Testis (tissue), 3 donors: ENCODE data around the gene HORMAD2. TPM values are rescaled to one million over a fixed set of nuclear protein-coding genes. Genes with fewer than 3 reads are reported as not detected.
"Not testable (repeated sequence)": the region's sequence is repeated elsewhere in the genome, so short reads cannot be mapped to it uniquely, and the experiment has no call there.

Experiments used
- DNase-seq: peaks from one replicate; pipeline ENCODE4 v3.0.0-alpha.2; 2019
- H3K27ac ChIP-seq, 2 donors: fragments of 200-600 bp; sonication (generic); one replicate each; pipeline ENCODE4 v1.5.1; 2019
- H3K27me3 ChIP-seq: fragments of 200-600 bp; sonication (generic); one replicate; pipeline ENCODE4 v1.5.1; 2019
- H3K36me3 ChIP-seq: fragments of 200-600 bp; sonication (generic); one replicate; pipeline ENCODE4 v1.5.1; 2017; ENCODE audit warnings: low read depth; ENCODE audit errors: missing control alignments
- H3K4me1 ChIP-seq: fragments of 200-600 bp; sonication (generic); one replicate; pipeline ENCODE4 v1.5.1; 2019
- H3K4me3 ChIP-seq, 2 donors: fragments of 200-600 bp; sonication (generic); one replicate each; pipeline ENCODE4 v1.5.1; 2017 to 2019
- H3K9me3 ChIP-seq: fragments of 200-600 bp; sonication (generic); one replicate; pipeline ENCODE4 v1.5.1; 2017
- POLR2A ChIP-seq: fragments of 450-650 bp; IDR thresholded peaks from one replicate; pipeline ENCODE4 v1.6.1; 2017; ENCODE audit warnings: antibody characterized with exemption, mild to moderate bottlenecking, moderate library complexity
- WGBS, 2 donors: methylation state at CpG; one replicate each; pipeline ENCODE4 v1.1.5; 2018; 5-methylcytosine and 5-hydroxymethylcytosine counted together
- intact Hi-C: fragments of 100-400 bp; cut with DNase I; formaldehyde crosslinking; loops from one replicate; pipeline ENCODE4 v1.15.1; 2023; ENCODE audit warnings: low total_unique reads
- polyA plus RNA-seq: library from polyadenylated mRNA; stranded (reverse); fragments of 350-450 nt; fragmentation: Illumina TruSeq; extraction: RNeasy Lipid Tissue Mini Kit (QIAGEN cat#74804); gene quantifications from one replicate; pipeline ENCODE4 v1.2.3, GENCODE V29; 2014; ENCODE audit warnings: low read depth, low replicate concordance; ENCODE audit not compliant: insufficient read depth
- total RNA-seq, 2 donors: library from RNA; depleted of rRNA; stranded (reverse); fragments of >200 nt; gene quantifications; one replicate each; pipeline ENCODE4 v1.2.3, GENCODE V29; 2016
- TF ChIP-seq, protein P1 (sequence below), 3 experiments: fragments of 450-650 bp in 2 of 3; fragments of 200-600 bp in 1 of 3; sonication (generic) in 1 of 3; IDR thresholded peaks; one replicate each; pipeline ENCODE4 v1.5.1; 2016 to 2019; ENCODE audit warnings: antibody characterized with exemption in 3 of 3, mild to moderate bottlenecking in 2 of 3, moderate library complexity in 1 of 3

HORMAD2 gene
- total and polyA plus RNA-seq, 3 donors from 2014 or later = 14.7 to 45.2 (median 24.2) TPM

- no peaks in the 10 kb centered on the region for H3K27me3 ChIP-seq
- intact Hi-C loops = no loop called here
- no peaks in the 10 kb centered on the region for H3K36me3 ChIP-seq
- H3K4me1 ChIP-seq = no peaks in the 10 kb centered on the region
- TF ChIP-seq POLR2A = no peak
- TF ChIP-seq, protein P1, sequence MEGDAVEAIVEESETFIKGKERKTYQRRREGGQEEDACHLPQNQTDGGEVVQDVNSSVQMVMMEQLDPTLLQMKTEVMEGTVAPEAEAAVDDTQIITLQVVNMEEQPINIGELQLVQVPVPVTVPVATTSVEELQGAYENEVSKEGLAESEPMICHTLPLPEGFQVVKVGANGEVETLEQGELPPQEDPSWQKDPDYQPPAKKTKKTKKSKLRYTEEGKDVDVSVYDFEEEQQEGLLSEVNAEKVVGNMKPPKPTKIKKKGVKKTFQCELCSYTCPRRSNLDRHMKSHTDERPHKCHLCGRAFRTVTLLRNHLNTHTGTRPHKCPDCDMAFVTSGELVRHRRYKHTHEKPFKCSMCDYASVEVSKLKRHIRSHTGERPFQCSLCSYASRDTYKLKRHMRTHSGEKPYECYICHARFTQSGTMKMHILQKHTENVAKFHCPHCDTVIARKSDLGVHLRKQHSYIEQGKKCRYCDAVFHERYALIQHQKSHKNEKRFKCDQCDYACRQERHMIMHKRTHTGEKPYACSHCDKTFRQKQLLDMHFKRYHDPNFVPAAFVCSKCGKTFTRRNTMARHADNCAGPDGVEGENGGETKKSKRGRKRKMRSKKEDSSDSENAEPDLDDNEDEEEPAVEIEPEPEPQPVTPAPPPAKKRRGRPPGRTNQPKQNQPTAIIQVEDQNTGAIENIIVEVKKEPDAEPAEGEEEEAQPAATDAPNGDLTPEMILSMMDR (IDR thresholded peaks at IDR 0.05) = no peak
- no peak for DNase-seq
- no peaks in the 10 kb centered on the region for H3K9me3 ChIP-seq
- WGBS, 2 donors = 79 to 80% methylated on average over 1 of the region's 1 CpG
- no peak overlapping the region for H3K27ac ChIP-seq
- H3K4me3 ChIP-seq = no peak overlapping the region
Measured at GRCh38 chr22:30092686-30093085, 12.4 kb downstream of the HORMAD2 start.

DNA sequence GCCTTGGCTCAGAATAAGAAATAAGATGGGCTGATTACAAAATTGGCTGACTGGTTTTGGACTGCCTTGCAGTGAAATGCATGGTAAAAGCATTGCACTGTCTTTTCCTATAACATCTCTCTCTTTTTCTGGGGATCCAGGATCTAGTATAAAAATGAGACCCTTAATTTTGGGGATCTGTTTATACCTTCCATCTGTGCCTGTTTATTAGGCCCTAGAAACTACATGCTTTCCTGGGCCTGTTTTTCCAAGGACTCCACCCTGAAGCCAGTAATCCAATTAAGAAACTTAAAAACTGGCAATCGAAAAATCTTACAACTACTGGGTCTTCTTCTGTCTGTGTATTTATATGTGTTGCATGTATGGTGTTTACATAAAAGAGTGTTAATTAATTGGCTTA is 14.5 kb downstream of the HORMAD2 start:
- no peaks in the 10 kb centered on the region for H3K9me3 ChIP-seq
- H3K27me3 ChIP-seq = no peaks in the 10 kb centered on the region
- H3K36me3 ChIP-seq = no peaks in the 10 kb centered on the region
- intact Hi-C loops = no loop called here
- no peak for DNase-seq
- 87 to 91% methylated on average over 1 of the region's 1 CpG for WGBS, 2 donors
- no peak overlapping the region for H3K27ac ChIP-seq
- no peak for TF ChIP-seq POLR2A
- TF ChIP-seq, protein P1 (IDR thresholded peaks at IDR 0.05) = no peak
- H3K4me1 ChIP-seq = no peaks in the 10 kb centered on the region
- H3K4me3 ChIP-seq = no peak overlapping the region

GRCh38 chr22:30097861-30098260 is 17.6 kb downstream of the HORMAD2 start:
- H3K9me3 ChIP-seq = no peaks in the 10 kb centered on the region
- no peak overlapping the region for H3K27ac ChIP-seq
- no peaks in the 10 kb centered on the region for H3K36me3 ChIP-seq
- H3K27me3 ChIP-seq = no peaks in the 10 kb centered on the region
- intact Hi-C loops = no loop called here
- no peak overlapping the region for H3K4me3 ChIP-seq
- TF ChIP-seq, protein P1 (IDR thresholded peaks at IDR 0.05) = no peak
- TF ChIP-seq POLR2A = no peak
- H3K4me1 ChIP-seq = no peaks in the 10 kb centered on the region
- DNase-seq = no peak
- 0% methylated on average over 1 of the region's 1 CpG for WGBS, 2 donors

DNA sequence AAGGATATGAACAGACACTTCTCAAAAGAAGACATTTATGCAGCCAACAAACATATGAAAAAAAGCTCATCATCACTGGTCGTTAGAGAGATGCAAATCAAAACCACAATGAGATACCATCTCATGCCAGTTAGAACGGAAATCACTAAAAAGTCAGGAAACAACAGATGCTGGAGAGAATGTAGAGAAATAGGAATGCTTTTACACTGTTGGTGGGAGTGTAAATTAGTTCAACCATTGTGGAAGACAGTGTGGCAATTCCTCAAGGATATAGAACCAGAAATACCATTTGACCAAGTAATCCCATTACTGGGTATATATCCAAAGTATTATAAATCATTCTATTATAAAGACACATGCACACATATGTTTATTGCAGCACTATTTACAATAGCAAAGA is 20.5 kb downstream of the HORMAD2 start:
- intact Hi-C loops, H3K9me3 ChIP-seq, H3K36me3 ChIP-seq, H3K4me3 ChIP-seq, DNase-seq, H3K27ac ChIP-seq, H3K4me1 ChIP-seq, H3K27me3 ChIP-seq: not testable (repeated sequence)
- WGBS, 2 donors = 66 to 81% methylated on average over 2 of the region's 2 CpGs

DNA sequence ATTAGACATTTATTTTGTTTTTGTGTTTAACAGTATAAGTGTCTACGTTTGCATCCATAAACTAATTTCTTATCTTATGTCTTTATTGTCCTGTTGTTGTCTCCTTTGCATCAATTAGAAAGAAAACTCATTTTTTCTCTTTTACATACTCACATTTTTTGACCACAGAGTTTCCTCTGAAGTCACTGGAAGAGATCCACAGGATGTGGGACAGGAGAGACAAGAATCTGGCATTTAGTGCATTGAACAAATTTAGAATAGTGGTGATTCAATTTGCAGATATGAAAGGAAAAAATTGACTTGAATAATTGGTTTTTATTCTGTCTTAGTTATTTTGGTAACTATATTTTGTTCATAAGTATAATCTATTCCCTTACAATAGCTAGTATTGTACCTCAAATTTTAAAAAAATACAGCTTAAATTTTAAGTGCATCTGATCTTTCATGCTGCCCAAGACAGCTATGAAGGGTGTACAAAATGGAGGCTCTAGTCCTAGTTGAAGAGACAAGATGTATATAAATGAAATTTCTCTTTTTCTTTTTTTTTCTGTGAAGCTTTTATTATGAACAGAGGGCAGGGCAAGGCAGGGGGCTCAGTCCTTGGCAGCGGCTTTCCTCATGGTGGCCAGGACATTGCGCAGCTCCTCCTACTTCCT is 24.4 kb downstream of the HORMAD2 start:
- TF ChIP-seq POLR2A = no peak
- TF ChIP-seq, protein P1 (IDR thresholded peaks at IDR 0.05) = no peak
- Histone ChIP-seq H3K27ac (no peak overlapping the region), H3K27me3 (peaks cover 4% of the 10 kb centered on the region), H3K9me3 (no peaks in the 10 kb centered on the region), H3K4me1 (no peaks in the 10 kb centered on the region), H3K4me3 (no peak overlapping the region), H3K36me3 (no peaks in the 10 kb centered on the region)
- 75 to 92% methylated on average over 3 of the region's 3 CpGs for WGBS, 2 donors
- DNase-seq = no peak
- intact Hi-C loops = no loop called here
